ENCODE results near the gene OLFML1.

OLFML1 gene

GRCh38 chr11:7538031-7538430 is 52.7 kb downstream of the OLFML1 start:
- peaks cover 33% of the 10 kb centered on the region for H3K4me1 ChIP-seq (ENCODE audit: low read length)
- no peak overlapping the region for H3K4me2 ChIP-seq (ENCODE audit: low read length)
- H3K4me3 ChIP-seq (ENCODE audit: low read length): no peak overlapping the region
- peaks cover 97% of the 10 kb centered on the region for H3K79me2 ChIP-seq (ENCODE audit: low read length)
- TF ChIP-seq CTCF (IDR thresholded peaks at IDR 0.05; ENCODE audit: low read depth, low read length): no peak
- TF ChIP-seq EZH2phosphoT487 (IDR thresholded peaks at IDR 0.05; ENCODE audit: low read depth): no peak
- H3K9me3 ChIP-seq (ENCODE audit: insufficient read depth, low read length): no peaks in the 10 kb centered on the region
- no peak overlapping the region for H2AFZ ChIP-seq (ENCODE audit: low read depth, low read length)
- no peak overlapping the region for H3K9ac ChIP-seq (ENCODE audit: low read length)
- H4K20me1 ChIP-seq (ENCODE audit: insufficient read depth, low read length): peaks cover 93% of the 10 kb centered on the region
- peaks cover 35% of the 10 kb centered on the region for H3K36me3 ChIP-seq (replicated peaks; ENCODE audit: low read depth, low read length)
- no peaks in the 10 kb centered on the region for H3K27me3 ChIP-seq (ENCODE audit: low read depth, low read length)
- H3K27ac ChIP-seq (ENCODE audit: low read length): no peak overlapping the region

- Histone ChIP-seq H4K20me1 (ENCODE audit: insufficient read depth, low read length) (peaks cover 93% of the 10 kb centered on the region), H3K9me3 (ENCODE audit: insufficient read depth, low read length) (no peaks in the 10 kb centered on the region), H3K9ac (ENCODE audit: low read length) (no peak overlapping the region), H2AFZ (ENCODE audit: low read depth, low read length) (no peak overlapping the region), H3K36me3 (replicated peaks; ENCODE audit: low read depth, low read length) (peaks cover 42% of the 10 kb centered on the region), H3K4me2 (ENCODE audit: low read length) (no peak overlapping the region), H3K4me1 (ENCODE audit: low read length) (peaks cover 26% of the 10 kb centered on the region), H3K79me2 (ENCODE audit: low read length) (peaks cover 97% of the 10 kb centered on the region), H3K4me3 (ENCODE audit: low read length) (no peak overlapping the region), H3K27ac (ENCODE audit: low read length) (no peak overlapping the region), H3K27me3 (ENCODE audit: low read depth, low read length) (no peaks in the 10 kb centered on the region)
- TF ChIP-seq EZH2phosphoT487 (IDR thresholded peaks at IDR 0.05; ENCODE audit: low read depth) (no peak), CTCF (IDR thresholded peaks at IDR 0.05; ENCODE audit: low read depth, low read length) (no peak)
These were observed 53.5 kb downstream of the OLFML1 start for GRCh38 chr11:7538466-7539454.

GRCh38 chr11:7540830-7541555 is 55.7 kb downstream of the OLFML1 start:
- Histone ChIP-seq H3K79me2 (ENCODE audit: low read length) (peaks cover 96% of the 10 kb centered on the region), H3K27ac (ENCODE audit: low read length) (no peak overlapping the region), H4K20me1 (ENCODE audit: insufficient read depth, low read length) (peaks cover 93% of the 10 kb centered on the region), H3K36me3 (replicated peaks; ENCODE audit: low read depth, low read length) (peaks cover 33% of the 10 kb centered on the region), H3K9me3 (ENCODE audit: insufficient read depth, low read length) (no peaks in the 10 kb centered on the region), H2AFZ (ENCODE audit: low read depth, low read length) (no peak overlapping the region), H3K4me2 (ENCODE audit: low read length) (no peak overlapping the region), H3K4me3 (ENCODE audit: low read length) (no peak overlapping the region), H3K4me1 (ENCODE audit: low read length) (peaks cover 15% of the 10 kb centered on the region), H3K9ac (ENCODE audit: low read length) (no peak overlapping the region), H3K27me3 (ENCODE audit: low read depth, low read length) (no peaks in the 10 kb centered on the region)
- TF ChIP-seq CTCF (IDR thresholded peaks at IDR 0.05; ENCODE audit: low read depth, low read length) (no peak), EZH2phosphoT487 (IDR thresholded peaks at IDR 0.05; ENCODE audit: low read depth) (no peak)

GRCh38 chr11:7543302-7543701 is 58.0 kb downstream of the OLFML1 start:
- H3K9ac ChIP-seq (ENCODE audit: low read length): no peak overlapping the region
- H3K79me2 ChIP-seq (ENCODE audit: low read length): peaks cover 93% of the 10 kb centered on the region
- no peak overlapping the region for H2AFZ ChIP-seq (ENCODE audit: low read depth, low read length)
- peaks cover 16% of the 10 kb centered on the region for H3K4me1 ChIP-seq (ENCODE audit: low read length)
- H3K27ac ChIP-seq (ENCODE audit: low read length): no peak overlapping the region
- peaks cover 30% of the 10 kb centered on the region for H3K36me3 ChIP-seq (replicated peaks; ENCODE audit: low read depth, low read length)
- H3K27me3 ChIP-seq (ENCODE audit: low read depth, low read length): no peaks in the 10 kb centered on the region
- H3K4me2 ChIP-seq (ENCODE audit: low read length): no peak overlapping the region
- H4K20me1 ChIP-seq (ENCODE audit: insufficient read depth, low read length): peaks cover 93% of the 10 kb centered on the region
- no peak overlapping the region for H3K4me3 ChIP-seq (ENCODE audit: low read length)
- no peak for TF ChIP-seq EZH2phosphoT487 (IDR thresholded peaks at IDR 0.05; ENCODE audit: low read depth)
- TF ChIP-seq CTCF (IDR thresholded peaks at IDR 0.05; ENCODE audit: low read depth, low read length): no peak
- no peaks in the 10 kb centered on the region for H3K9me3 ChIP-seq (ENCODE audit: insufficient read depth, low read length)

All from OCI-LY3 (cell line).